ENCODE results near the gene CDKAL1. TPM values are rescaled to one million over a fixed set of nuclear protein-coding genes. Genes with fewer than 3 reads are reported as not detected.

Gene CDKAL1
- total RNA-seq, 1 experiment from 2014 or later, result 16.1 TPM

DNA sequence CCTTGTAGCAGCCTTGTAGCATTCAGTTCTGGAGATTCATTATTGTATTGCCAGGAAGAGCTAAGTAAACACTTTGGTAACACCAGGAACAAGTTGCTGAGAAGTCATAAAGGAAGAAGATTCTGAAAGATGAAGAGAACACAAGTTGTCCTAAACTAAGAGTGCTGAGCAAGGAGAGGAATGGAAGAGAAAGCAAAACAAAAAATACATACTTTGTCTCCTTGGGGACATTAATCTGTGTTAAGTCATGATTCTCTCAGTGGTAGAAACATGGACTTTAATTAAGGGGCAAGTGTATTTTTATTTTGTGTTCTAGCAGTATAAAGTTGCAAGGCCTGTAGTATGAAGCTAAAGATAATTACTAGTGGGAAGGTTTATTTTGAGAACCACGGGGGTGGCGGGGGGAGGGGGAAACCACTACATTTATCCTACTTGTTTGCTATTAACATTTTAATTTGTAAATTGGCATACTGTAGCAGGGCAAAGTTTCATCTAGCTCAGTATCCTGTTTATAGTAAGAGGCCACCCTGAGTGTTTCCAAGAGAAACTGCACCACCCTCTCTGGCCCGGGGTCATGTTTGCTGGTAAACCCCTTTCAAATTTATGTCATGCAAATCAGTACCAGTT lies 463.0 kb downstream of the CDKAL1 start:
- H3K4me2 ChIP-seq, result no peak overlapping the region
- no peaks in the 10 kb centered on the region for H3K4me1 ChIP-seq (replicated peaks; ENCODE audit: insufficient read depth)
- ChIA-PET POLR2A (ENCODE audit: unreplicated experiment) (interaction anchor here (0.6 kb wide), 1 partner anchor 113 kb away, joined by 3 read pairs; no protein-coding TSS in a partner anchor), CTCF (no interaction called here)
- no peaks in the 10 kb centered on the region for H3K9me2 ChIP-seq (ENCODE audit: insufficient read depth)
- no peaks in the 10 kb centered on the region for H3K9me3 ChIP-seq (ENCODE audit: insufficient read depth, low read depth)
- H3K4me3 ChIP-seq, result no peak overlapping the region
- intact Hi-C loops (cut with micrococcal nuclease; ENCODE audit: unreplicated experiment), result no loop called here
- no peak overlapping the region for H2AFZ ChIP-seq
- no peaks in the 10 kb centered on the region for H3K79me2 ChIP-seq (ENCODE audit: low read depth)
- no peak for DNase-seq
- H4K20me1 ChIP-seq (ENCODE audit: insufficient read depth), result no peaks in the 10 kb centered on the region
- H3F3A ChIP-seq (ENCODE audit: insufficient read depth, low read depth), result no peaks in the 10 kb centered on the region
- TF ChIP-seq, protein P1, sequence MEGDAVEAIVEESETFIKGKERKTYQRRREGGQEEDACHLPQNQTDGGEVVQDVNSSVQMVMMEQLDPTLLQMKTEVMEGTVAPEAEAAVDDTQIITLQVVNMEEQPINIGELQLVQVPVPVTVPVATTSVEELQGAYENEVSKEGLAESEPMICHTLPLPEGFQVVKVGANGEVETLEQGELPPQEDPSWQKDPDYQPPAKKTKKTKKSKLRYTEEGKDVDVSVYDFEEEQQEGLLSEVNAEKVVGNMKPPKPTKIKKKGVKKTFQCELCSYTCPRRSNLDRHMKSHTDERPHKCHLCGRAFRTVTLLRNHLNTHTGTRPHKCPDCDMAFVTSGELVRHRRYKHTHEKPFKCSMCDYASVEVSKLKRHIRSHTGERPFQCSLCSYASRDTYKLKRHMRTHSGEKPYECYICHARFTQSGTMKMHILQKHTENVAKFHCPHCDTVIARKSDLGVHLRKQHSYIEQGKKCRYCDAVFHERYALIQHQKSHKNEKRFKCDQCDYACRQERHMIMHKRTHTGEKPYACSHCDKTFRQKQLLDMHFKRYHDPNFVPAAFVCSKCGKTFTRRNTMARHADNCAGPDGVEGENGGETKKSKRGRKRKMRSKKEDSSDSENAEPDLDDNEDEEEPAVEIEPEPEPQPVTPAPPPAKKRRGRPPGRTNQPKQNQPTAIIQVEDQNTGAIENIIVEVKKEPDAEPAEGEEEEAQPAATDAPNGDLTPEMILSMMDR (conservative IDR thresholded peaks at IDR 0.05), result no peak
- TF ChIP-seq EZH2 (IDR thresholded peaks at IDR 0.05; ENCODE audit: low read depth), result no peak
- no TSS peak for BruUV-seq (replicated peaks)
- no peaks in the 10 kb centered on the region for H3K27me3 ChIP-seq (ENCODE audit: insufficient read depth, low read depth)
- H3K36me3 ChIP-seq (ENCODE audit: low read depth), result no peaks in the 10 kb centered on the region
- H3K27ac ChIP-seq, result no peak overlapping the region

DNA sequence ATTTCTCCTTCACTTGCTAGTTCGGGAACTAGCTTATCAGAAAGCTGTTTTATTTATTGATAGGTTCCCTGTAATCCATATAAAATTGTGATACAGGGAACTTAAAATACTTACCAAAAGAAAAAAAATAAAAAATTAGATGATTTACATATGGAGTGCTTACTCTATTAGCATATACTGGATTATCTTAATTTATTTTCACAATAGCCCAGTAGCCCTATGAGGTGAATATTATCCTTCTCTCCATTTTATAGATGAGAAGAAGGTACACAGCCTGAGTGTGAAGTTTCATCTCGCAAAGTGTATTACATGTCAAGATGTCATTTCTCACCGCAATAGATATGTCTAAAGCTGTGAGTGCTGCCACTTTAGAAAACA lies 463.5 kb downstream of the CDKAL1 start:
- no peaks in the 10 kb centered on the region for H3K27me3 ChIP-seq (ENCODE audit: insufficient read depth, low read depth)
- no peaks in the 10 kb centered on the region for H3K36me3 ChIP-seq (ENCODE audit: low read depth)
- no peak for TF ChIP-seq EZH2 (IDR thresholded peaks at IDR 0.05; ENCODE audit: low read depth)
- TF ChIP-seq, protein P1 (conservative IDR thresholded peaks at IDR 0.05), result no peak
- H3K9me3 ChIP-seq (ENCODE audit: insufficient read depth, low read depth), result no peaks in the 10 kb centered on the region
- H3K27ac ChIP-seq, result no peak overlapping the region
- H3F3A ChIP-seq (ENCODE audit: insufficient read depth, low read depth), result no peaks in the 10 kb centered on the region
- no peaks in the 10 kb centered on the region for H3K4me1 ChIP-seq (replicated peaks; ENCODE audit: insufficient read depth)
- intact Hi-C loops (cut with micrococcal nuclease; ENCODE audit: unreplicated experiment), result no loop called here
- H3K79me2 ChIP-seq (ENCODE audit: low read depth), result no peaks in the 10 kb centered on the region
- BruUV-seq (replicated peaks), result no TSS peak
- no peak overlapping the region for H3K4me2 ChIP-seq
- no peak overlapping the region for H3K4me3 ChIP-seq
- H4K20me1 ChIP-seq (ENCODE audit: insufficient read depth), result no peaks in the 10 kb centered on the region
- DNase-seq, result no peak
- CTCF ChIA-PET, result interaction anchor here (0.7 kb wide), 1 partner anchor 517 kb away, joined by 5 read pairs; no protein-coding TSS in a partner anchor
- H3K9me2 ChIP-seq (ENCODE audit: insufficient read depth), result no peaks in the 10 kb centered on the region
- POLR2A ChIA-PET (ENCODE audit: unreplicated experiment), result interaction anchor here (0.6 kb wide), 1 partner anchor 112 kb away, joined by 3 read pairs; no protein-coding TSS in a partner anchor
- no peak overlapping the region for H2AFZ ChIP-seq

DNA sequence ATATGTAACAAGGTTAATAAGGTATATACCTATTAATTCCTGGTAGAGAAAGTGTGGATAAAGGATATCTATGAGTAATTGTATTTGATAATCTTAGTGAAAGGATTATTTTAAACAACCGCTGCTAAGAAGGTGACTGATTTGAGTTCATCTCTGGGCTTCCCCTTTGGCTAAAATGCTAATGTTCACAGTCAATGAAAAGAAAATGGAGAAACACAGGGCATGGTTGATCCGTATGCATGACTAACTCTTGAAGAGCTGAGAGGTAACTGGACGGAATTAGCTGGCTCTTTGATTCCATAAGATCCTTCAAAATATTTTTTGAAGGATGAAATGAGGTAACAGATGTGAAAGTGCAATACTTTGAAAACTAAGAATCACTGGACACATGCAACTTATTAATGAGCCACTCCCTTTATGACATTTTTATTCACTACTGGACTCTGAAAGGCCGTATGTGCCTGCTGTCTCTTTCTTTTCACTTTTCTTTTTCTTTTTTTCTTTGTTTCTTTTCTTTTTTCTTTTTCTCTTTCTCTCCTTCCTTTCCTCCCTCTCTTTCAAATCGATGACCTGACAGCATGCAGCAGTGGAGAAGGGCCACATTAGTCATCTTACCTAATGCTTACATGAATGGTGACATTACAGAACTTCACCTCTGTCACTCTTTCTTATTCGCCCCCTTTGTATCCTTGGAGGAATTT lies 464.6 kb downstream of the CDKAL1 start:
- intact Hi-C loops (cut with micrococcal nuclease; ENCODE audit: unreplicated experiment), result no loop called here
- POLR2A ChIA-PET (ENCODE audit: unreplicated experiment), result no interaction called here
- BruUV-seq (replicated peaks), result no TSS peak

More for the DNA sequence above, 464.6 kb downstream of the CDKAL1 start:
- no peaks in the 10 kb centered on the region for H3F3A ChIP-seq (ENCODE audit: insufficient read depth, low read depth)
- no peak overlapping the region for H3K4me2 ChIP-seq
- CTCF ChIA-PET, result interaction anchor here (0.7 kb wide), 1 partner anchor 516 kb away, joined by 5 read pairs; no protein-coding TSS in a partner anchor
- no peaks in the 10 kb centered on the region for H4K20me1 ChIP-seq (ENCODE audit: insufficient read depth)
- DNase-seq, result no peak
- TF ChIP-seq EZH2 (IDR thresholded peaks at IDR 0.05; ENCODE audit: low read depth), result no peak
- TF ChIP-seq, protein P1 (conservative IDR thresholded peaks at IDR 0.05), result no peak
- no peaks in the 10 kb centered on the region for H3K79me2 ChIP-seq (ENCODE audit: low read depth)
- no peak overlapping the region for H3K4me3 ChIP-seq
- no peaks in the 10 kb centered on the region for H3K36me3 ChIP-seq (ENCODE audit: low read depth)
- no peaks in the 10 kb centered on the region for H3K9me2 ChIP-seq (ENCODE audit: insufficient read depth)
- no peaks in the 10 kb centered on the region for H3K9me3 ChIP-seq (ENCODE audit: insufficient read depth, low read depth)
- peaks cover under 1% of the 10 kb centered on the region; the same call in 1 of the 2 replicates for H3K4me1 ChIP-seq (replicated peaks; ENCODE audit: insufficient read depth)
- no peak overlapping the region for H3K27ac ChIP-seq
- no peaks in the 10 kb centered on the region for H3K27me3 ChIP-seq (ENCODE audit: insufficient read depth, low read depth)
- no peak overlapping the region for H2AFZ ChIP-seq
